Measurements from ENCODE around the gene RAD50. TPM values are rescaled to one million over a fixed set of nuclear protein-coding genes. Genes with fewer than 3 reads are reported as not detected.

RAD50 gene
- total and polyA plus RNA-seq, 2 of the 4 experiments (the other 2 are of a cell fraction): 5.2 to 6.2 TPM

GRCh38 chr5:132546108-132546507 is 10.7 kb upstream of the RAD50 start:
- H2BK5ac ChIP-seq (ENCODE audit: low read depth, low read length, poor library complexity, severe bottlenecking): no peak overlapping the region
- H3K36me3 ChIP-seq (ENCODE audit: control insufficient read depth, insufficient read depth, low read length): no peaks in the 10 kb centered on the region
- BruUV-seq (replicated peaks): no TSS peak
- dilution Hi-C loops (cut with HindIII; ENCODE audit: low sequenced_read_pairs, unreplicated experiment): no loop called here
- ChIA-PET CTCF (no interaction called here), POLR2A (ENCODE audit: unreplicated experiment) (no interaction called here)
- H3K56ac ChIP-seq (ENCODE audit: extremely low read depth, insufficient read depth, low read length): no peak overlapping the region
- H2BK120ac ChIP-seq (ENCODE audit: low read depth, low read length): no peak overlapping the region
- H4K20me1 ChIP-seq (ENCODE audit: insufficient read depth, low read length): no peaks in the 10 kb centered on the region
- no CpG with 5 or more reads among the region's 2 CpGs for WGBS, 2 experiments (ENCODE audit: extremely low coverage in 2 of 2, insufficient read length in 1 of 2)
- no peak overlapping the region for H3K14ac ChIP-seq (replicated peaks; ENCODE audit: low read depth, low read length)
- H3K27me3 ChIP-seq (ENCODE audit: control insufficient read depth, insufficient read depth, low read length): peaks cover 16% of the 10 kb centered on the region
- H3K9me1 ChIP-seq (ENCODE audit: insufficient read depth, low read length): no peaks in the 10 kb centered on the region; the same call in 1 of the 2 replicates
- H2BK20ac ChIP-seq (ENCODE audit: low read depth, low read length): no peak overlapping the region
- no peak overlapping the region for H3K4me3 ChIP-seq (ENCODE audit: insufficient read depth, low read depth, low read length)
- in situ Hi-C loops (cut with MboI; ENCODE audit: low sequenced_read_pairs): no loop called here
- H2AFZ ChIP-seq (replicated peaks; ENCODE audit: low read length, poor library complexity): no peak overlapping the region
- no peak overlapping the region for H3K18ac ChIP-seq (ENCODE audit: low read depth, low read length)
- TF ChIP-seq RFX5 (IDR thresholded peaks at IDR 0.05; ENCODE audit: low read depth, low read length): no peak
- no peak overlapping the region for H3K4ac ChIP-seq (ENCODE audit: low read depth, low read length)
- H3K79me1 ChIP-seq (ENCODE audit: low read depth in 1 of 2, low read length in 2 of 2): no peaks in the 10 kb centered on the region
- intact Hi-C loops (cut with micrococcal nuclease): no loop called here
- H4K8ac ChIP-seq (ENCODE audit: low read depth in 2 of 2, low read length in 2 of 2): no peak overlapping the region
- no peaks in the 10 kb centered on the region for H3K9me3 ChIP-seq (ENCODE audit: control insufficient read depth, insufficient read depth, low read length)
- no peak overlapping the region for H3K4me2 ChIP-seq (ENCODE audit: low read depth, low read length)
- no peak overlapping the region for H2BK15ac ChIP-seq (ENCODE audit: low read depth, low read length)
- no peak overlapping the region for H3K9ac ChIP-seq (ENCODE audit: low read depth, low read length)
- H4K5ac ChIP-seq (ENCODE audit: low read depth, low read length): no peak overlapping the region
- no peak overlapping the region for H3K23ac ChIP-seq (ENCODE audit: low read depth, low read length)
- no peak overlapping the region for H4K91ac ChIP-seq (ENCODE audit: insufficient read depth, low read depth, low read length)
- no peak for DNase-seq
- no peaks in the 10 kb centered on the region for H3K4me1 ChIP-seq (ENCODE audit: control insufficient read depth, insufficient read depth, low read length)
- ATAC-seq (ENCODE audit: low read depth): no peak
- H2AK5ac ChIP-seq (ENCODE audit: low read depth, low read length): no peak overlapping the region
- no peak overlapping the region for H3K27ac ChIP-seq (ENCODE audit: insufficient read depth, low read length)
- no peak overlapping the region for H2AK9ac ChIP-seq (replicated peaks; ENCODE audit: low read depth, low read length, poor library complexity)

Data from IMR-90 (cell line).